SK-N-SH (cell line): ENCODE data around the gene POFUT2.

Experiments used
- CHD2 ChIP-seq: fragments of 150-350 bp; IDR thresholded peaks from 2 replicates; pipeline ENCODE4 v1.6.1; 2018; ENCODE audit warnings: low read length; ENCODE audit not compliant: partially characterized antibody
- CTCF ChIP-seq: fragments of 200-600 bp; sonication (generic); IDR thresholded peaks from 2 replicates; pipeline ENCODE4 v1.6.1; 2017; ENCODE audit warnings: antibody characterized with exemption, mild to moderate bottlenecking, moderate library complexity
- EZH2phosphoT487 ChIP-seq: fragments of 200-600 bp; sonication (generic); IDR thresholded peaks from 2 replicates; pipeline ENCODE4 v1.6.1; 2017; ENCODE audit warnings: low read depth, mixed run types, mild to moderate bottlenecking, antibody characterized with exemption, moderate library complexity, borderline replicate concordance
- IRF3 ChIP-seq: fragments of 150-350 bp; IDR thresholded peaks from 2 replicates; pipeline ENCODE4 v1.6.1; 2016; ENCODE audit warnings: mild to moderate bottlenecking, low read depth, low read length
- JUND ChIP-seq: IDR thresholded peaks from 2 replicates; pipeline ENCODE4 v1.4.0; 2012
- NFIC ChIP-seq: IDR thresholded peaks from 2 replicates; pipeline ENCODE4 v1.4.0; 2012; ENCODE audit warnings: borderline replicate concordance
- SMC3 ChIP-seq: IDR thresholded peaks from 2 replicates; pipeline ENCODE4 v1.6.1; 2012; ENCODE audit warnings: low read depth, low read length, improper control_type of control experiment

- TF ChIP-seq SMC3 (no peak), JUND (no peak), CHD2 (no peak), IRF3 (no peak), NFIC (no peak), CTCF (no peak), EZH2phosphoT487 (no peak)
These were observed 34.7 kb upstream of the POFUT2 start for GRCh38 chr21:45322231-45322959.
